HCT116 (cell line): ENCODE results near the gene BRD3OS.

Experiments used
- CBX3 ChIP-seq: IDR thresholded peaks from 2 replicates; pipeline ENCODE4 v1.6.1; 2012; ENCODE audit warnings: low read depth
- CTCF ChIP-seq, 3 experiments: fragments of 200-600 bp in 1 of 3; sonication (generic) in 1 of 3; IDR thresholded peaks in 2 of 3; conservative IDR thresholded peaks in 1 of 3; 2 replicates each; pipeline ENCODE4 v1.5.1; 2012 to 2017; ENCODE audit warnings: low read depth in 2 of 3, low read length in 2 of 3, antibody characterized with exemption in 1 of 3, borderline replicate concordance in 1 of 3, control low read depth in 1 of 3, mild to moderate bottlenecking in 1 of 3, mixed read lengths in 1 of 3, mixed run types in 1 of 3, moderate library complexity in 1 of 3; ENCODE audit not compliant: insufficient read depth in 1 of 3
- EGR1 ChIP-seq: IDR thresholded peaks from 2 replicates; pipeline ENCODE4 v1.6.1; 2012; ENCODE audit warnings: low read depth
- EZH2 ChIP-seq: fragments of 200-600 bp; sonication (generic); IDR thresholded peaks from 2 replicates; pipeline ENCODE4 v1.6.1; 2017; ENCODE audit warnings: antibody characterized with exemption, mixed run types
- POLR2A ChIP-seq: IDR thresholded peaks from 2 replicates; pipeline ENCODE4 v1.7.0; 2011; ENCODE audit warnings: borderline replicate concordance; ENCODE audit not compliant: insufficient read depth, insufficient read length; ENCODE audit errors: extremely low read depth
- RAD21 ChIP-seq: IDR thresholded peaks from 2 replicates; pipeline ENCODE4 v1.6.1; 2012; ENCODE audit warnings: low read depth, mild to moderate bottlenecking
- YY1 ChIP-seq: IDR thresholded peaks from 2 replicates; pipeline ENCODE4 v1.6.1; 2011; ENCODE audit warnings: low read length, low read depth, moderate library complexity, mild to moderate bottlenecking; ENCODE audit not compliant: insufficient replicate concordance; ENCODE audit errors: extremely low read depth
- ZNF274 ChIP-seq: fragments of 200-500 bp; sonication (Bioruptor generic); IDR thresholded peaks from 2 replicates; pipeline ENCODE4 v1.6.1; 2014; ENCODE audit warnings: mild to moderate bottlenecking, low read depth, low read length, inconsistent platforms
- TF ChIP-seq, protein P1 (sequence below): IDR thresholded peaks from 2 replicates; pipeline ENCODE4 v1.6.1; 2011; ENCODE audit warnings: mild to moderate bottlenecking, low read length, moderate library complexity; ENCODE audit not compliant: insufficient replicate concordance; ENCODE audit errors: extremely low read depth

DNA sequence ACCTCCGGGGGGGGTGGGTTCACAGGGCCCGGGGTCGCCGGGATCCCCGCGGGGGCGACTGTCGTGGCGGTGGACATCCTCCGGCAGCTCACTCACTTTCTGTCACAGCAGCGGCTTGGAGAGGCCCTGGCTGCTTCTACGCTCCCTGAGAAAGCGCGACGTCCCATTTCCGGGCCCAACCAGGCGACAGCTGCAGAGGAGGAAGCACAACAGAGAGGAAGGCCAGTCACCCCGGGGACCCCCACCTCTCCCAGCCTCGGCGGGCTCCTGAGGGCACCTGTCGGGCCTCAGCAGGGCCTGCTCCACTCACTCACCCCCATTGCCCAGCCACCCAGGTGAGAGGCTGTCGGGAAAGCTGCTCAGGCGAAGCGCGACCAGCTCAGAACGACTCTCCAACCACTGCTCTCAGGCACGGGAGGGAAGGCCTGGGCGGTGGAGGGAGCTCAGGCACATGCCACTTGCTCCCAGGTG is 28.2 kb downstream of the BRD3OS start:
- TF ChIP-seq EZH2 = no peak
- TF ChIP-seq CTCF (IDR thresholded peaks at IDR 0.05 in 2 of 3, conservative IDR thresholded peaks at IDR 0.05 in 1 of 3; ENCODE audit: borderline replicate concordance in 1 of 3, insufficient read depth in 1 of 3, low read depth in 2 of 3, low read length in 2 of 3) = no peak
- TF ChIP-seq YY1 = no peak
- no peak for TF ChIP-seq CBX3
- TF ChIP-seq RAD21 = no peak
- no peak for TF ChIP-seq POLR2A
- TF ChIP-seq ZNF274 = no peak
- no peak for TF ChIP-seq EGR1
- TF ChIP-seq, protein P1, sequence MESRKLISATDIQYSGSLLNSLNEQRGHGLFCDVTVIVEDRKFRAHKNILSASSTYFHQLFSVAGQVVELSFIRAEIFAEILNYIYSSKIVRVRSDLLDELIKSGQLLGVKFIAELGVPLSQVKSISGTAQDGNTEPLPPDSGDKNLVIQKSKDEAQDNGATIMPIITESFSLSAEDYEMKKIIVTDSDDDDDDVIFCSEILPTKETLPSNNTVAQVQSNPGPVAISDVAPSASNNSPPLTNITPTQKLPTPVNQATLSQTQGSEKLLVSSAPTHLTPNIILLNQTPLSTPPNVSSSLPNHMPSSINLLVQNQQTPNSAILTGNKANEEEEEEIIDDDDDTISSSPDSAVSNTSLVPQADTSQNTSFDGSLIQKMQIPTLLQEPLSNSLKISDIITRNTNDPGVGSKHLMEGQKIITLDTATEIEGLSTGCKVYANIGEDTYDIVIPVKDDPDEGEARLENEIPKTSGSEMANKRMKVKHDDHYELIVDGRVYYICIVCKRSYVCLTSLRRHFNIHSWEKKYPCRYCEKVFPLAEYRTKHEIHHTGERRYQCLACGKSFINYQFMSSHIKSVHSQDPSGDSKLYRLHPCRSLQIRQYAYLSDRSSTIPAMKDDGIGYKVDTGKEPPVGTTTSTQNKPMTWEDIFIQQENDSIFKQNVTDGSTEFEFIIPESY = no peak
